ENCODE results near the gene SYT5. TPM values are rescaled to one million over a fixed set of nuclear protein-coding genes. Genes with fewer than 3 reads are reported as not detected.
"Not testable (repeated sequence)": the region's sequence is repeated elsewhere in the genome, so short reads cannot be mapped to it uniquely, and the experiment has no call there.

Gene SYT5
- total RNA-seq, 1 donor from 2014 or later: not detected

DNA sequence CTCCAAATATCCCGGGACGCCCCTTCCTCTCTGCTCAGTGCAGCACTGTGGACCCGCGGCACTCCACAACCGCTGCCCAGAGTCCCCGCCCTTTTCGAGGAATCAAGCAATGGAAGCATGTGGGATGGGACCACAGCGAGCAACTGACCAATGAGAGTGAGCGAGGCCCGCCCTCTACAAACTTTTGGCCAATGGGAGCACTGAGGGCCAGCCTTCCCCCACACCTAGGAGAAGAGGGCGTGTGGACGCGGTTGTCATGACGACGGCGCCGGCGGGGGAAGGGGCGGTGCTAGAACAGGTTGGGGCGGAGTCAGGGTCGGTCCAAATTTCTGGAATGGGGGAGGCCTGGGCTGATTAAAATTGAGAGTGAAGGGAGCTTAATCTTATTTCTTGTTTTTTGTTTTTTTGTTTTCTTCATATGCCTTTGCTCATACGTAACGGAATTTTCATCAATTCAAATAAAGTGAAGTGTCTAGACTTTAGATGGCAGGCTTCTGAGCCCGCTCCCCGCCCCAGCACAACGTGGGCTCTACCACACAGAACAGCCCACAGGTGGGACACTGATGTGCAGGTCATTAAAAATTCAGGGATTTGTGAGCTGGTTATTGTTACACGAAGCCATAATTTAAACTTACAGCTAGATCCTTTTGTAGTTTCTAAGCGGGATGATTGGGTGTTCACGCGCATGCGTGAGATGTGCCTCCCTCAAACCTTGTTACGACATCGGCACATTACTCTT lies 13.4 kb downstream of the SYT5 start, which contains the start of gene DNAAF3:
TSS of gene DNAAF3 (minus strand) at position 84 of the 739 bp plus-strand sequence. CDS start 200 bp downstream, outside the sequence.
- peak; percentile 99 for ATAC-seq

DNA sequence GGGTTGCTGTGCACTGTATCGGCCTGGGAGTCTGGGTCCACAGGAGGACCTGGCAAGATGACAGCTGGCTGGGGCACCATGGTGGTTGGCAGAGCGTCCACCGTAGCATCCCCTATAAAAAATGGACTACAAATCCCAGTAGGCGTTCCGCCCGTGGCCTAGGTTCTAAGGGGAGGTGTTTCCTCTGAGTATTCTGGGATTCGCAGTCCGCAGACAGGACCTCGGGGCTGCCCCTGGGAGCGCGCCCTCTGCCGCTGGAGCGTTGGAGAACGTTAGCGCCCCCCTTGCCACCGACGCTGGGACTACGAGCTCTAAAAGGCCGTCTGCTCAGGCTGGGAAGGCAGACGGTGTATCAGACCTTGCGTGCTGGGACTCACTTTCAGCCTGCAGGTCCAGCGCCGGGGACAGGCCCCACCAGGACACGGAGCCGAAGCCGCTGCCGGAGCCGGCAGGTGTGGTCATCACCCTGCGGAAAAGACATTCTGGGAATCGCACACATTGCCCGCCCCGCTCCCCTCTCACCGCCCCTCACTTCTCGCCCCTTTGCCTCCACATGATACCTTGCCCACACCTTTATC lies 14.0 kb downstream of the SYT5 start:
- peak; percentile 62 for ATAC-seq

DNA sequence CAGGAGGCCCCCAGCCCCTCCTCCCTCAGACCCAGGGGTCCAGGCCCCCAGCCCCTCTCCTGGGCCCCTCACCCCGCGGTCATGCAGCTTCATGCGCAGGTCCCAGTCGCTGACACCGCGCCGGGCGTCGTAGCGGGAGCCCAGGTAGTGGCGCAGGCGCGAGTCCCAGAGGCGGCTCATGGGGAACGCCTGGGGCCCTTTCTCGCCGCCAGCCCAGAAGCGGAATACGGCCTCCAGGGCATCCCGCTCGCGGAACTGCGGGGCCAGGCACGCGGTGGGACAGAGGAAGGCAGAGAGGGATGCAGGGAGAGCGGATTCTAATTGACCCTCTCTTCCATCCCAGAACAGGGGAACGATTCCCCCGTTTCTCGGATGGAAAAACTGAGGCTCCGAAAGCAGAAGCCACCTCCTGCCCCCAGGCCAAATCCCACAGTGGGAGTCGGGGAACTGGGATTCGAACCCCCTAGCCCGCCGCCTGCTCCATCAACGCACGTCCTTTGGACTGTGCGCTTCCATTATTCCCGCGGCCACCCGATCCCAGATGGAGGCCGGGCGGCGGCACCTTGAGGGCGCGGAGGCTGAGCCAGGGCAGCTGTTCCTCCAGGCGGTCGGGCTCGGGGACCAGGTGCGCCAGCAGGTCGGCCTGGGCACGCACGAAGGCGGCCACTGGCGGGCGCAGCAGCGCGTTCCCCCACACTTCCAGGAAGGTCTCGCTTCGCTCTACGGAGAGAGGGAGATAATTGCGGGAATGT lies 18.3 kb downstream of the SYT5 start:
- no peak for ATAC-seq

DNA sequence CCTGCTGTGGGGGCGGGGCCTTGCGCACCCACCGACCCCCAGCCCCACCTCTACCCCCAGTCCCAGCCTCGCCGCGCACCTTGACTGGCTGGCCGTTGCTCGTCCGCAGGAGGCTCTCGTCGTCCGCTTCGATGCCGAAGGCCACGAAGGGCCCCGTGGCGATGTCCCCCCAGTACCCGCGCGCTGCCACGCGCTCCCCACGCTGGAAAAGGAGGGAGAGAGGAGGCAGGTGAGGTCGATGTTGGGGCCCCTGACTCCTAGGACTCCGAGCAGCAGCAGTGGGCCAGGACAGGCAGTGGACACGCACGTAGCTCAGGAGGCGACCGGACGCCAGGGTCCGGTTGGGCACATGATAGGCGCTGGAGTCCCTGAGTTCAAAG lies 19.1 kb downstream of the SYT5 start:
- no peak for ATAC-seq

DNA sequence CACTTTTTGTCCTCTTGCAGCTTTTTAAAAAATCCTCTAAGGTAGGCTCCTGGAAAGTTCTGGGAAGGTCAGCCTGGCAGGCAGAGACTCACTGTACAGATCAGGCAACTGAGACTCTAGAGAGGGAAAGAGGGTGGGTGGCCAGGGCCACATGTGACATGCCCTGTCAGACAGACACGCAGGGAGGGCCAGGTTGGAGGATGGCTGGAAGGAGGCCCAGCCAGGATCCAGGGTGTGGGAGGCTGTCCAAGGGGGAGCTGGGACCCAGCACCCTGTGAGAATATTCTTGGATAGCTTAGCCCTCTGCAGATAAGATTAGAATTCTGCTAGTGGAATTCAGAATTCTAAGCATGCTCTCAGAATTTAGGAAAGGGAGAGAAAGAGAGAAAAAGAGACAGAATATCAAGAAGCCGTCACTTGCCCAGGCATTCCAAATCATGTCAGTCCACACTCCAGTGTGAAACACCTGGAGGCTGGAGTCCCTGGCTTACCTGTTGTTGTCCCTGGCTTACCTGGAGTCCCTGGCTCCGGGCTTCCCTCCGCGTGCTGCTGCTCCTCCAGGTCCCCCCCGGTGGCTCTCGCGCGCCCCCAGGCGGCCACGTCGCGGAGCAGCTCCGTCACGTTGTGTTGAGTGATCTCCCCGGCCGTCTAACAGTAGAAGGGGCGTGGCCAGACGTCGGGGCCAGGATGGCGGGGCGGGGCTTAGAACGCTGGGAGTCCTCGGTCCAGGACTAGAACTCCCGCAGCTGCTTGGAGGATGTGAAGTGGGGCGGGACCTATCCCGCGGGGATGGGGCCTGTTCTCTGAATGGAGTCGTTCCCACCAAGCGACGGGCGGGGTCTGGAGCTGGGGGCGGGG lies 19.7 kb downstream of the SYT5 start:
- peak; percentile 87 for ATAC-seq

DNA sequence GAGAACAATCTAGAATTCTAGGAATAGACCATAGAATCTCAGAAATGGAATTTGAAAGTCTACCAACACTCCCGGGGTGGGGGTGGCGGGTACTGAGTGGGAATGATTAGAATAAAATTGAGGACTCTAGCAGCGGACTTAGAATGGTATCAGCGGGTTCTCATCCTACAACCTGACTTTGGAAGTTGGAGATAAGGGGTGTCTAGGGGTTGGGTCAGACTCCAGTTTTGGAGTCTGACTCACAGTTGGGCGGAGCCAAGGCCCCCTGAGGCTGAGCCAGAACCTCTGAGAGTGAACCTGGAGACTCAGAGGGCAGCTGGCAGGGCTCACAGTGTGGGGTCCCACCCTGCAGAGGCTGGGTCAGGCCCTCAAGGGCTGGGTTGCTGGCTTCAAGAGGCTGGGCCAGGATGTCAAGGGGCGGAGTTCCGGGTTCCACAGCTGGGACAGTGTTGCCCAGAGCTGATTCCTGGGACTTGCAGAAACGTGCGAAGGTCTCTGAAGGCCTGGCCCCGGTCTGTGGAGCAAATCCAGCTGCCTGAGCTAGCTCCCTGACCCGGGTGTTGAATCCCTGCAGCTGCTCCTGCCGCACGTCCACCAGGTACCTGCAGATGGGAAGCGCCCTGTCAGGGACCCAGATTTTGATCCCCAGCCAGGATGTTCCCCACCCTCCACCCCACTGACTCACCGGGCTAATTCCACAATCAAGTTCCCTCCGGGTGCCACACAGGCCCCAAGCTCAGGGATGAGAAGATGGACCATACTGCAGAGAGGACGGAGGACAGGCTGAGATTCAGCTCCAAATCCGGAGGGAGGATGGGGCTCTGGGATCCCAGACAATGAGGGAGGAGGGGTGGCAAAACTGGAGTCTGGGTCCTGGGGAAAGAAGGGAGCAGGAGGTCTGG lies 21.0 kb downstream of the SYT5 start:
- peak; percentile 38 for ATAC-seq

DNA sequence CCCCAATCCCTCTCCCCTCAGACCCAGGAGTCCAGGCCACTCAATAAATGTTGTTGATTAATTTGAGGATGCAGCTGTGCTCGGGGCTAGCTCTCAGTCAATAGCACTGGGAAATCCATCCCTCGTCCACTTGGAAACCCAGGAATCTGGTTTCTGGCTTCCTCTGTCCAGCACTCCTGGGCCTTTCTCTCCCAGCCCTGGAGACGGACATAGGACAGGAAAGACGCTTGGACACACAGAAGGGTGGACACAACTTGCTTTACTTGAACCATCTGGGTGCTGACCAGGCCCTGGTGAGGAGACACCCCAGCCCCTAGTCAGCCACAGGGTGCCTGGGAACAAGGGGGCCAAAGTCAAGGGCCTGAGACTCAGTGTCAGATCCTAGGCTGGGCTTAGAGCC lies 21.7 kb downstream of the SYT5 start:
- ATAC-seq: no peak

DNA sequence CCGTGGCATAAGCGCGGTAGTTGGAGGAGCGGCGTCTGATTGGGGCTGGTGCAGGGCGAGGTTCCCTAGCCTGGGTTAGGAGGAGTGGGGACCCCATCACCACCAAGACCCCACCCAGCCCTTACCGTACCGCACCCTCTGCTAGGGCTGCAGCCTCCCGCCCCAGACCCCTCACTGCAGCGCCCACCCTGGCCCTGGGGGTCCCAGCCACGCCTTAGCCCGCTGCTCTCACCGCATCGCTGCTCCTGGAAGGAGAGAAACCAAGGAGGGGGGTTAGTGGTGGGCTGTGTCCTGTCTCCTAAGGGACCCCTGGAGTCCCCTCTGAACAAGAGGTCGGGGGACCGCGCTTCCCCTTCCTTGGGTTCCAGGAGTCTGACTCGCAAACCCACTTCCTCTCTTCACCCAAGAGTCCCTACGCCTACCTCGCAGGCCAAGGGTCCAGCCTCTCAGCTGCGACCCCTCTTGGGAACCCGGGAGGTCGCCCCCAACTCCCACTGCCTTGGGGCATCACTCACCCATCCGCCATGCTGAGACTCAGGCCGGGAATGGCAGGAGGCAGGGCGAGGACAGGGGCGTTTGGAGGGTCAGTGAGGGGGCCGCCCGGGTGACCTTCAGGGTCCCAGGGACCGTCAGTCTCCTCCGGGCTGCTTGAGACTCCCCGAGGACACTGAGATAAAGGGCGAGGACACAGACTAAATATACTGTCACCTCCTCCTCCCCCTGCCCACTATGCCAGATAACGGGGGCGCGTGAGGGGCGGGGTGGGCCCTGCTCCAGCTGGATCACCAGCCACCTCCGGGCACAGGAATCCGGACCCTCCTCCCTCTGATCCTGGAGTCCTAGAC lies 22.8 kb downstream of the SYT5 start, which contains the start of gene TNNI3:
TSS of gene TNNI3 (minus strand) at position 669 of the 845 bp plus-strand sequence. CDS start at position 526, 143 bp downstream.
- no peak for ATAC-seq

DNA sequence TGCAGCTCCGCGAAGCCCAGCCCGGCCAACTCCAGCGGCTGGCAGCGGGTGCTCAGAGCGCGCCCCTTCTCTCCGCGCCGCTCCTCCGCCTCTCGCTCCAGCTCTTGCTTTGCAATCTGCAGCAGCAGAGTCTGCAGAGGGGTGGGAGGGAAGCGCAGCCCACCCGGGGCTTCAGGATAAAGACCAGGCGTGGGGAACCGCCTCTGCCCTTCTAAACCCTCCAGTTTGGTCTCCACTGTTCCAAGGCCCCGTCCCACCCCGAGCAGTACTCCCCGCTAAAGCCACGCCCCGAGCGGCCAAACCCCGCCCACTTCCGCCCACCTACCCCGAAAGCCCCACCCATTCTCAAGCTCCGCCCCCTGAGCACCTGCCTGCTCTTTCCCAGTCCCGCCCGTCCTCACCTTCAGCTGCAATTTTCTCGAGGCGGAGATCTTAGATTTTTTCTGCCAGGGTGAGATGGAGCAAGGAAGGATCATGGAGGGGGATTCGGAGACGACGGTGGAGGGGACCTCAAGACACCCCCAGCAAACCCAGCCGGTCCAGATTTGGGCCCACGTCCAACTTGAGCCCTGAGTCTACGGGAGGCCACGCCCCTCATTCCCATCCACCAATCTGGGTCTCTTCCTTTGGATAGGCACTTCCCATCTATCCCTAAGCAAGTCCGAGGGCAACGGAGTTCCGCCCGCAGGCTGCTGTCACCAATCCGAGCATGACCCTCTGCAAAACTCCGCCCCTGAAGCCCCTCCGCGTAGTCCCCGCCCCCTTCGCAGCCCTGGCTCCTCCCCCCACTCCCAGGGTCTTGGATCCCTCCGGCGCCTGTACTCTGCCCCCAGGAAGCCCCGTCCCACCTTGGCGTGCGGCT lies 23.7 kb downstream of the SYT5 start:
- ATAC-seq: peak; percentile 30

DNA sequence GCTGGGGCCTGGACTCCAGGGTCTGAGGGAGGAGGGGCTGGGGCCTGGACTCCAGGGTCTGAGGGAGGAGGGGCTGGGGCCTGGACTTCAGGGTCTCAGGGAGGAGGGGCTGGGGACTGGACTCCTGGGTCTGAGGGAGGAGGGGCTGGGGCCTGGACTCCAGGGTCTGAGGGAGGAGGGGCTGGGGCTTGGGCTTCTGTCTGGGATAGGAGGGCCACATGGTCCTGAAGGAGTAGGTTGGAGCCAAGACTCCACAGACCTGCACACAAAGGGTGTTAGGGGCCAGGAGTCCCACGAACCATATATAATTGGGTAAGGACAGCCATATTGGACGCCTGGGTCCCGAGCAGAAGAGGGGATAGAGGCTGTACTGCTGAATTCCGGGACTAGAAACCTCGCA lies 24.3 kb downstream of the SYT5 start:
- not testable (repeated sequence) for ATAC-seq

DNA sequence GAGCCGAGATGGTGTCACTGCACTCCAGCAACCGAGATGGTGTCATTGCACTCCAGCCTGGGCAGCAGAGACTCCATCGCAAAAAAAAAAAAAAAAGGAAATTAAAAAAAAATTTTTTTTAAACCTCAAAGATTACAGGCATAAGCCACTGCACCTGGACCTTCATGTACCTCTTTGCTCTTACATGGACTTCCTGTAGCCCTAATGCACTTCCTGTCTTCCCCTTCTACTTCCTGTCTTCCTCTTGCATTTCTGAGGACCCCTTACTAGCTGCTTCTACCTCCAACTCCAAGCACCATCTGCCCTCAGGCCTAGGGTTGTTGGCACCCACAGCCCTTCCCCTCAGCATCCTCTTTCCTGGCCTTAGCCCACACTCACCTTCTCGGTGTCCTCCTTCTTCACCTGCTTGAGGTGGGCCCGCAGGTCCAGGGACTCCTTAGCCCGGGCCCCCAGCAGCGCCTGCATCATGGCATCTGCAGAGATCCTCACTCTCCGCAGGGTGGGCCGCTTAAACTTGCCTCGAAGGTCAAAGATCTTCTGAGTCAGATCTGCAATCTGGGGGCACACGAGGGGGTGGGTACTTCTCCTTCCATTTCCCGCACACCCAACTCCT lies 26.3 kb downstream of the SYT5 start:
- ATAC-seq: no peak

DNA sequence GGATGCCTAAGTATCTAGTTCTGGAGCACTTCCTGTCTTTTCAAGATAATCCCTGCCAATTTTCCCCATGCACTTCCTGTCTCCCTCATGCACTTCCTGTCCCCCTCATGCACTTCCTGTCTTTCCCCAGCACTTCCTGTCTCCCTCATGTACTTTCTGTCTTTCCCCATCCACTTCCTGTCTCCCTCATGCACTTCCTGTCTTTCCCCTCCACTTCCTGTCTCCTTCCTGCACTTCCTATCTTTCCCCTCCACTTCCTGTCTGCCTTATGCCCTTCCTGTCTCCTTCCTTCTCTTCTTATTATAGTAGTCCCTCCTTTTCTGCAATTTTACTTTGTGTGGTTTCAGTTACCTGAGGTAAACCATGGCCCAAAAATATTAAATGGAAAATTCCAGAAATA lies 28.1 kb downstream of the SYT5 start:
- no peak for ATAC-seq

DNA sequence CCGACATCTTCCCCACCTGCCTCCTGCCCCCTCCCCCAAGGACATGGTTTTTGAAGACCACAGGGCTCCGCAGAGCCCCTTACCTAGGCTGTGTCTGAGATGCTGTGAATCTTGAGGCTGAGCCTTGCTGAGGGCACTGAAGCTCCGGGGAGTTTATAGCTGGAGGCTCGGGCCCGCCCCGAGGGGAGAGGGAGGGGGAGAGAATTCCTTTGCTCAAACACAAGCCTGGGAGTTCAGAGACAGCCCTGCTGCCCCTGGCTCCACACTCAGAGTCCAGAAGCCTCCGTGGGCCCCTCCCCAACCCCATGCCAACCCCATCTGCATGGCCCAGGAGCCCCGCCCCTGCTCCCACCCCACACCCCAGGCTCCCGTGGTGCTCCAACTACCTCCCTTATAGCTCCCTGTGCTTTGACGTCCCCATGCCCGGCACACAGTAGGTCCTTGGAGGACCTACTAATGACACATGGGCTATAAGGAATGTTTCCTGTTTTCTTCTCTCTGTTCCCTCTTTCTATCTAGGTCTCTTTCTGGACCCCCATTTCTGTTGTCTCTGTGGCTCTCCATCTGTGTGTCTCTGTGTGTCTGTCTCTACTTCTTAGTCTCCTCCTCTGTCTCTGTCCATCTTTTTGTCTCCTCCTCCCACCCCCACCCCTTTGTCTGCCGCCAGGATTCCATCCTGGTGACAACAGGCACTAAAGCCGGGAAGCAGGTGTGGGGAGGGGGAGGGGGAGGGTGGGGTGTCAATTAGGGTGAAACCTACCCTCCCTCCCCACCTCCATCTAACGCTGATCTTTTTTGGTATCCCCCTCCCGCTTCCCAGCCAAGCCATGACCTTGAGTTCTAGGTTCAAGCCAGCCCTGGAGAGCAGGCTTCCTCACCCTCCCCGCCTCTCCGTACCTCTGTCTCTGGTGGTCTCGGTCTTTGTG lies 30.7 kb downstream of the SYT5 start, which contains the start of gene TNNT1:
TSS of gene TNNT1 (minus strand) at position 129 of the 926 bp plus-strand sequence. CDS start 2,049 bp downstream, outside the sequence.
- ATAC-seq: no peak

DNA sequence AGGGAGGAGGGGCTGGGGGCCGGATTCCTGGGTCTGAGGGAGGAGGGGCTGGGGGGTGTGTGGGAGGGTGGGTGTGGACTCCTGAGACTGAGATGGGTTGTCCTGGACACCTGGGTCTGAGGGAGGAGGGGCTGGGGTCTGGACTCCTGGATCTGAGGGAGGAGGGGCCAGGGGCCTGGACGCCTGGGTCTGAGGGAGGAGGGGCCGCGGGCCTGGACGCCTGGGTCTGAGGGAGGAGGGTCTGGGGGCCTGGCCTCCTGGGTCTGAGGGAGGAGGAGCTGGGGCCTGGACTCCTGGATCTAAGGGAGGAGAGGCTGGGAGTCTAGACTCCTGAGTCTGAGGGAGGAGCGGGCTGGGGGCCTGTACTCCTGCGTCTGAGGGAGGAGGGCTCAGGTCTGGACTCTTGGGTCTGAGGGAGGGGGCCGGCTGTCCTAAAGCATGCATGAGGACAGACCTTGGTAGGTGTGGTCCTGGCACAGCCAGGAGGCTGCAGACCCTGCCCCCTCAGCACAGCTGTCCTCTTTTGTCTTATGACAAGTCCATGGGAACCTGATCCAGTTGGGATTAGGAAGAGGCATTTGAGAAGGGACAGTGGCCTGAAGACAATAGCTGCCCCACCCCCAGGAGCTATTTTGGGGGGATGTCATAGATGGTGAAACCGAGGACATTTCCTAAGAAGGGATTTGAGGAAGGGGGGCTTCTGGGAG lies 32.4 kb downstream of the SYT5 start:
- ATAC-seq: no peak

DNA sequence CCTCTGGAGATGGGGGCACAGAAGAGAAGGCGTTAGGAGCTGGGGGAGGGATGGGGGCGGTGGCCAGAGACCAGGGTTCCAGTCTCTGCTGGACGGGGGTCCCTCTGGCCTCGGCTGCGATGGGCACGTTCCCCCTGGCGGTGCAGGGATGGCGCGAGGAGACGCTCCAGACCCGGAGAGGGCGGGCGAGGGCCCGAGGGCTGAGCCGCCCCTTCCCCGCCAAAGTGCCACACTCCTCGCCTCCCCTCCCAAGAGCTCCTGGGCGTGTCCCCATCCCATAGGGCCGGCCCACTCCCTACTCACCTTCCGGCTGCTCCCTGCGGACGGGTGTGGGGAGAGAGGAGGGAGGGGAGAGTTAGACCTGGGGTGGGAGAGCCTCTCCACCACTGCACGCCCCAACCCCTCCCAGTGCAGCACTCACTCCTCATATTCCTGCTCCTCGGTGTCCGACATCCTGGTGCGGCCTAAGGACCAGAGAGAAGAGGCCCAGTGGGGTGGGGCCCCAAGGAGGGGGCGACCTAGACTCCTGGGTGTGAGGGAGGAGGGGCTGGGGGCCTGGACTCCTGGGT lies 33.3 kb downstream of the SYT5 start:
- ATAC-seq: peak; percentile 56

DNA sequence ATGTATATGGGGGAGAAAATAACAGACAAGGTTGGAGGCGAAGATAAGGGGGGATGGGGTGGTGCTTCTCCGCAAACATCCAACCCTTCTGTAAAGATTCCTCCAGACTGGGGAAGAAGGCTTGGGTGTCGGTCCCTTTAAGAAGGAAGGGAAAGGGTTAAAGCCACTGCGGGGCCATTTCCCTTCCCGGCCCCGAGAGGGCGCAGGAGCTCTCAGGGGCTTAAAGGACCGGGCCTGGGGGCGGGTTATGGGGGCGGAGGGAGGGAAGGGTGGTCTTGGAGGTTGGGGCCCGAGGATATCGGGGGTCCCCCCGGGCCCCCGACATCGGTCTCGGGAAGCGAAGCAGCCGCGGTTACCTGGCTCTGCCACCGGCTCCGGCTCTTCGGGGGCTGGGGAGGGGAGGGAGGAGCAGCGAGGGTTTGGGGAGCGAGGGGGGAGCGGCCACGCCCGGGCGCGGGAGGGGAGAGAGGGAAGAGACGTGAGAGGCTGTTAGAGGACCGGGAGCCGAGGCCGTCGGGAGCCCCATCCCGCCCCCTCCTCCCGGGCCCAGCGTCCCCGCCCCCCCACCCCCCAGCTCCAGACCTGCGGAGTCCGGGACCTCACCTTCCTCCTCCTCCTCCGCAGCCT lies 33.9 kb downstream of the SYT5 start:
- ATAC-seq: peak; percentile 22
